GM21723 (cell line): ENCODE results near the gene FZR1.

Experiments
- ATAC-seq: cut with Tn5 transposase; IDR thresholded peaks from one replicate; pipeline ENCODE4 v1.9.1; 2021; ENCODE audit warnings: mild to moderate bottlenecking, moderate library complexity; ENCODE audit not compliant: unreplicated experiment

The FZR1 gene

GRCh38 chr19:3512562-3513228 is 6.6 kb downstream of the FZR1 start:
- no peak for ATAC-seq

- no peak for ATAC-seq
Observed at GRCh38 chr19:3513229-3514140, 7.4 kb downstream of the FZR1 start.

- ATAC-seq, result no peak
Observed at GRCh38 chr19:3514930-3515329, 8.8 kb downstream of the FZR1 start.

- ATAC-seq, result no peak
Observed at GRCh38 chr19:3515891-3516422, 9.8 kb downstream of the FZR1 start.

DNA sequence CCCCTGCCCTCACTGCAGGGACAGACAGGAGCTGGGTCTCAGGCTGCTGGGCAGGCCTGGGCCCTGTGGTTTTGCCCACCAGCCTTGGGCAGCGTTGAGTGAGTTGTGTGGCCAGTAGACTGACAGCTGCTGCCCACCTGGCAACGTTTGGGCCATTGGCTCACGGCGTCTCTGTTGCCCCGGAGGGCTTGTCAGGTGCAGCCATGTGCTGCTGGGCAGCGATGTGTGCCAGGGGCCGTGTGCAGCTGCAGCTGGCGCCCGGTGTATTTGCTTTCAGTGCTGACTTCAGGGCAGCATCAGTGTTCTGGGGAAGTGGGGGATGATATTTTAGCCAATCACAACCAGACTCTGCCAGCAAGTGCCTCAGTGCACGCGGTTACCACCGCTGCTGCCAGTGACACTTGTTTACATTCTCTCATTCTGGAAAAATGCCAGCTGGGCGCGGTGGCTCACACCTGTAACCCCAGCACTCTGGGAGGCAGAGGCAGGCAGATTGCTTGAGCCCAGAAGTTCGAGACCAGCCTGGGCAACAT is 10.6 kb downstream of the FZR1 start:
- no peak for ATAC-seq

DNA sequence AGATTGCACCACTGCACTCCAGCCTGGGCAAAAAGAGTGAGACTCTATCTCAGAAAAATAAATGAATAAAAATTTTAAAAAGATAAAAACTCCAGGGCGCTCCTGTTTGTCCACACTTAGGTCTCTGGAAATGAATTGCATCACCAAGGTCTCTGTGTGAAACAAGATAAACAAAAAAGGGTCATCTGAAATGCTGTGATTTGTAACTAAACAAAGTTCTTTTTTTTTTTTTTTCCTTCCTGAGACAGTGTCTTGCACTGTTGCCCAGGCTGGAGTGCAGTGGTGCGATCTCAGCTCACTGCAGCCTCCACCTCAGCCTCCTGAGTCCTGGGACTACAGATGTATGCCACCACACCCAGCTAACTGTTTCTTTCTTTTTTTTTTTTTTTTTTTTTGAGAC is 11.5 kb downstream of the FZR1 start:
- no peak for ATAC-seq

- no peak for ATAC-seq
Observed at GRCh38 chr19:3518255-3518654, 12.1 kb downstream of the FZR1 start.

DNA sequence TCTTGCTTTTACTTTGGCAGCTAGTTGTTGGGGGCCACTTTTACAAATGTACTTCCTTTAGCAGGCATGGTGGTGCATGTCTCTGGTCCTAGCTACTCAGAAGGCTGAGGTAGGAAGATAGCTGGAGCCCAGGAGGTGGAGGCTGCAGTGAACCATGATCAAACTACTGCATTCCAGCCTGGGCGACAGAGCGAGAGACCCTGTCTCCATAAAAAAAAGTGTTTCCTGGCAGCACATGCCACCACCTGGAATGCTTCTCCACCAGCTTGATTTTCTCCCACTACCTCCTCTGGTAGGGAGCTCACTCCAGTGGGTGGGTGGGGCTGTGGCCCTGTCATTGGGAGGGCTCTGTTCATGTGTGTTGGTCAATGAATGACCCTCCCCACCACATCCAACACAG is 12.5 kb downstream of the FZR1 start:
- ATAC-seq, result no peak

DNA sequence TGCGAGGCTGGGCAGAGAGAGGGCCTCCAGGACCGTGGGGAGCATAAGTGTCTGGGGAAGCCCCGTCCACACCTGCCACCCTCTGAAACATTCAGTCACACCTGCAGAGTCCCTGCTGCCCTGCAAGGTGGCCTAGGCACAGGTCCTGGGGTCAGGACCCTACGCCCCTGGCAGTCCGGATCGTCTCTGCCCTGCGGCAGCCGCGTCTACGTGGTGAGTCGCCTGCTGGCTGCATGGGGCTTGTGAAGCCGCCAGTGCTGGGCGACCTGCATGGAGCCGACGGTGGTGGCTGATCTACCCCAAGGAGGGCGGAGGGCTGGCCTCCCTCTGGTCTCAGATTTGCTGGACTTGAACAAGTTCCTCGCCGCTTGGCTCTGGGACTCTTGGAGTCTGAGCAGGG is 13.0 kb downstream of the FZR1 start:
- no peak for ATAC-seq

- no peak for ATAC-seq
Observed at GRCh38 chr19:3520166-3521103, 14.3 kb downstream of the FZR1 start.

- ATAC-seq, result no peak
Observed at GRCh38 chr19:3521104-3521445, 15.0 kb downstream of the FZR1 start.

- no peak for ATAC-seq
Observed at GRCh38 chr19:3522421-3523360, 16.6 kb downstream of the FZR1 start.

- ATAC-seq, result no peak
Observed at GRCh38 chr19:3523361-3524077, 17.4 kb downstream of the FZR1 start.

- no peak for ATAC-seq
Observed at GRCh38 chr19:3524078-3524842, 18.1 kb downstream of the FZR1 start.

DNA sequence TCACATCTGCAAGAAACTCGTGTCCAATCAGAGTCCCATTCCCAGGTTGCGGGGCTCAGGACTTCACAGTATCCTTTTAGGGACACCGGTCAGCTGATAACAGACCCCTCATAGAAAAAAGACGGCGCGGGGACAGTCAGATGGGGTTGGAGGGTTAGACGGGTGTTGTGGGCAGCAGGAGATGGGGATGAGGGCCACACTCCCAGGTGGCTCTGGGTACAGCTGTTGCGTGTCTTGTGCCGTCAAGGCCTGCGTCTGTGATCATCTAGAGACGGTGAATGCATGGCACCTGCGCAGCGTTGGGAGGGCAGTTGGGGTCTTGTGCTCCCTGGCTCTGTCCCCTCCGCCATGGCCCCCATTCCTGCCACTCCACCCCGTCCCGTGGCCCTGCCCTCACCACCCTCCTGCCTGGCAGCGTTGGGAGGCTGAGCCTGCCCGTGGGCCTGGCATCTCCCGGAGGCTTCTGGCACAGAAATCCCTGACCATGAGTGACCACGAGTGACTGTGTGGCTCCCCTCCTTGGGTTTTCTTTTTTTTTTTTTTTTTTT is 18.9 kb downstream of the FZR1 start:
- no peak for ATAC-seq

DNA sequence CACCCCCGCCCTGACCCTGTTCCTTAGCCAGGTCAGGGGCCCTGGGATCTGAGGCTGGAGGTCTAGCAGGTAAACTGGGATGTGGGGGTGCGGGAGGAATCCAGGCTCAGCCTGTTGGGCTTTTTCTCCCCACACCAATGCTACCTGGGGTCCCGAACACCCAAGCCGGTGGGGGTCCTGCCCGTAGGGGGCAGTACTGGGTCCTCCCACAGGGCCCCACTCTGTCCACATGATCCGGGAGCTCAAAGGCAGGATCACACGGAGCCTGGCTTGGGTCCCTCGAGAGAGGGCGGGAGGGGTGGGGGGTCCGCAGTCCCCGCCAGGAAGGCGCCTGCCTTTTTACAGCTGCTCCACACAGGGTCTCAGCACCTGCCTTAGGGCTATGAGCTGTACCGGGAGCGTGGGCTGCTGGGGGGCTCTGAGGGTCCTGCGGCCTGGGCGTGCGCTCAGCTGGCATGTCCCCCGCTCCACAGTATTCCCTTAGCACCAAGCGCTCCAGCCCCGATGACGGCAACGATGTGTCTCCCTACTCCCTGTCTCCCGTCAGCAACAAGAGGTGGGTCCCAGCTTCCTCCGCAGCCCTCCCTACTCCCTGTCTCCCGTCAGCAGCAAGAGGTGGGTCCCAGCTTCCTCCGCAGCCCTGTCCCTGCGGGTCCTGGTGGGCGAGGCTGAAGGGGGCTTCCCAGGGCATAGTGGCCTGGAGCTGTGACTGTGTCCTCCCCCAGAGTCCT is 20.6 kb downstream of the FZR1 start:
- ATAC-seq, result no peak

DNA sequence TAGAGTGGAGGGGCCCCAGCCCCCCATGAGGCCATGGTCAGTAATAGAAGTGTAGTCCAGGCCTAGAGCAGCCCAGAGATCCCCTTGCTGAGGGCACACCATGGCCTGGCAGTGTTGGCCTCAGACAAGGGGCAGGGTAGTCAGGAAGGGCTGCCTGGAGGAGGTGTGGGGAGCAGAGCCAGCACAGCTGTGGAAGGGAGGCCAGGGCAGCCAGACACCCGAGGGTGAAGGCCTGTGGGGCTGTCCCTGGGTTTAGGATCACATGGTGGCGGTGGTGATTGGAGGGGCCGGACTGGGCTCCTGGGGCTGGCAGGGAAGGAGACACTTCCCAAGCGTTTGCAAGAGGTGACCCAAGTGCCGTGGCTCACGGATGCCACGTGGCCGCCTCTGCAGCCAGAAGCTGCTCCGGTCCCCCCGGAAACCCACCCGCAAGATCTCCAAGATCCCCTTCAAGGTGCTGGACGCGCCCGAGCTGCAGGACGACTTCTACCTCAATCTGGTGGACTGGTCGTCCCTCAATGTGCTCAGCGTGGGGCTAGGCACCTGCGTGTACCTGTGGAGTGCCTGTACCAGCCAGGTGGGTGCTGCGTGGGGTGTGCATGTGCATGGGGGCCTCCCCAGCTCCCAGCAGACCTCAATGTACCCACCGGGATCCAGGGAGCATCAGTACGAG is 21.3 kb downstream of the FZR1 start:
- no peak for ATAC-seq
